ENCODE data around the gene DDX47. TPM values are rescaled to one million over a fixed set of nuclear protein-coding genes. Genes with fewer than 3 reads are reported as not detected.

Gene DDX47
- total RNA-seq: 84.7 and 96.3 TPM in 2 replicates

GRCh38 chr12:12813120-12814101 is at the start of gene DDX47:
TSS of gene DDX47 (plus strand) at chr12:12813346. CDS start at chr12:12813368, 22 bp downstream.

GRCh38 chr12:12784911-12785814 is 28.0 kb upstream of the DDX47 start, which contains the start of gene APOLD1:
TSS of gene APOLD1 (plus strand) at chr12:12785659. CDS start at chr12:12785692, 33 bp downstream.

Other genes with a start within 250 kb of the DDX47 start
- gene CREBL2, start 201.5 kb upstream of the DDX47 start, total RNA-seq: 24.2 and 26.6 TPM in 2 replicates
- 0.35 TPM in 1 of 2 replicates, not detected in the other for gene GPR19, start 117.2 kb upstream of the DDX47 start, total RNA-seq
- gene CDKN1B, start 96.0 kb upstream of the DDX47 start, total RNA-seq: 21.0 and 22.7 TPM in 2 replicates
- gene APOLD1, start 27.7 kb upstream of the DDX47 start, total RNA-seq: 6.6 and 7.6 TPM in 2 replicates
- 93.8 and 116 TPM in 2 replicates for gene GPRC5A, start 78.2 kb downstream of the DDX47 start, total RNA-seq
- gene GPRC5D, start 138.8 kb downstream of the DDX47 start, total RNA-seq: not detected in 2 replicates
- gene HEBP1, start 186.9 kb downstream of the DDX47 start, total RNA-seq: 8.6 and 9.0 TPM in 2 replicates
- gene FAM234B, start 231.0 kb downstream of the DDX47 start, total RNA-seq: 4.9 and 5.8 TPM in 2 replicates

Measured in myometrial cell (primary cell).